ENCODE data around the gene PTPRT. TPM values are rescaled to one million over a fixed set of nuclear protein-coding genes. Genes with fewer than 3 reads are reported as not detected.

The PTPRT gene
- total RNA-seq, 1 donor from 2014 or later, result not detected

- no peak for TF ChIP-seq CTCF (IDR thresholded peaks at IDR 0.05)
- no peak for DNase-seq (ENCODE audit: low spot score)
- H3K4me3 Mint-ChIP-seq (ENCODE audit: unreplicated experiment), result no peak overlapping the region
- no peak overlapping the region for H3K27ac Mint-ChIP-seq (ENCODE audit: unreplicated experiment)
- no peaks in the 10 kb centered on the region for H3K27me3 Mint-ChIP-seq (ENCODE audit: low read depth)
- no peaks in the 10 kb centered on the region for H3K36me3 Mint-ChIP-seq (ENCODE audit: low read depth)
- H3K4me1 Mint-ChIP-seq (ENCODE audit: low read depth), result no peaks in the 10 kb centered on the region
- H3K9me3 Mint-ChIP-seq (ENCODE audit: low read depth), result peaks cover 7% of the 10 kb centered on the region
Measured at GRCh38 chr20:42401613-42402012, 788.1 kb downstream of the PTPRT start.

- Mint-ChIP-seq H3K4me3 (ENCODE audit: unreplicated experiment) (no peak overlapping the region), H3K4me1 (ENCODE audit: low read depth) (no peaks in the 10 kb centered on the region), H3K27me3 (ENCODE audit: low read depth) (no peaks in the 10 kb centered on the region), H3K36me3 (ENCODE audit: low read depth) (no peaks in the 10 kb centered on the region), H3K27ac (ENCODE audit: unreplicated experiment) (no peak overlapping the region), H3K9me3 (ENCODE audit: low read depth) (peaks cover 7% of the 10 kb centered on the region)
- DNase-seq (ENCODE audit: low spot score), result no peak
- no peak for TF ChIP-seq CTCF (IDR thresholded peaks at IDR 0.05)
Measured at GRCh38 chr20:42399802-42400201, 789.9 kb downstream of the PTPRT start.

- no peaks in the 10 kb centered on the region for H3K36me3 Mint-ChIP-seq (ENCODE audit: low read depth)
- no peak overlapping the region for H3K27ac Mint-ChIP-seq (ENCODE audit: unreplicated experiment)
- no peak for DNase-seq (ENCODE audit: low spot score)
- H3K27me3 Mint-ChIP-seq (ENCODE audit: low read depth), result no peaks in the 10 kb centered on the region
- peaks cover 13% of the 10 kb centered on the region for H3K9me3 Mint-ChIP-seq (ENCODE audit: low read depth)
- no peak overlapping the region for H3K4me3 Mint-ChIP-seq (ENCODE audit: unreplicated experiment)
- TF ChIP-seq CTCF (IDR thresholded peaks at IDR 0.05), result no peak
- H3K4me1 Mint-ChIP-seq (ENCODE audit: low read depth), result no peaks in the 10 kb centered on the region
Measured at GRCh38 chr20:42392442-42392841, 797.3 kb downstream of the PTPRT start.

GRCh38 chr20:42391807-42392206, 797.9 kb downstream of the PTPRT start:
- Mint-ChIP-seq H3K9me3 (ENCODE audit: low read depth) (peaks cover 13% of the 10 kb centered on the region), H3K27ac (ENCODE audit: unreplicated experiment) (no peak overlapping the region), H3K36me3 (ENCODE audit: low read depth) (no peaks in the 10 kb centered on the region), H3K27me3 (ENCODE audit: low read depth) (no peaks in the 10 kb centered on the region), H3K4me1 (ENCODE audit: low read depth) (no peaks in the 10 kb centered on the region), H3K4me3 (ENCODE audit: unreplicated experiment) (no peak overlapping the region)
- TF ChIP-seq CTCF (IDR thresholded peaks at IDR 0.05), result no peak
- no peak for DNase-seq (ENCODE audit: low spot score)

GRCh38 chr20:42380287-42380686, 809.4 kb downstream of the PTPRT start:
- H3K27me3 Mint-ChIP-seq (ENCODE audit: low read depth), result no peaks in the 10 kb centered on the region
- H3K9me3 Mint-ChIP-seq (ENCODE audit: low read depth), result peaks cover 15% of the 10 kb centered on the region
- H3K27ac Mint-ChIP-seq (ENCODE audit: unreplicated experiment), result no peak overlapping the region
- no peak overlapping the region for H3K4me3 Mint-ChIP-seq (ENCODE audit: unreplicated experiment)
- no peak for DNase-seq (ENCODE audit: low spot score)
- no peaks in the 10 kb centered on the region for H3K4me1 Mint-ChIP-seq (ENCODE audit: low read depth)
- H3K36me3 Mint-ChIP-seq (ENCODE audit: low read depth), result no peaks in the 10 kb centered on the region
- TF ChIP-seq CTCF (IDR thresholded peaks at IDR 0.05), result no peak

Measured in chondrocyte (in vitro differentiated cells).